NCI-H226 (cell line): ENCODE measurements around the gene SUN2.

Experiments used
- DNase-seq: peaks from one replicate; pipeline ENCODE4 v3.0.0-alpha.2; 2015

Gene SUN2

GRCh38 chr22:38689651-38690050, 66.1 kb downstream of the SUN2 start:
- DNase-seq = no peak

GRCh38 chr22:38685761-38686160, 70.0 kb downstream of the SUN2 start:
- no peak for DNase-seq

DNA sequence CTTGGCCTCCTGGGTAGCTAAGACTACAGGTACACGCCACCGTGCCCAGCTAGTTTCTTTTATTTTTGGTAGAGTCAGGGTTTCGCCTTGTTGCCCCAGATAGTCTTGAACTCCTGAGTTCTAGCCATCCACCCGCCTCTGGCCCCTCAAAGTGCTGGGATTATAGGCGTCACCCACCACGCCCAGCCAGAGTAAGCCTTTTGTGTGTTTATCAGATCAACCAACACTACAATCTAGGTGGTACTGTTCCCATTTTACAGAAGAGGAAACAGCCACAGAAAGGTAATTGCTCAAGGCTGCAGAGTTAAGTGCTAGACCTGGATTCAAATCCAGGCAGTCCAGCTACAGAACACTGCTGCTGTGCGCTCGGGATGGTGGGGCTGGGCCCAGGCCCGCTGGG, 70.9 kb downstream of the SUN2 start:
- no peak for DNase-seq
